ENCODE results near the gene THOC7.

The THOC7 gene

DNA sequence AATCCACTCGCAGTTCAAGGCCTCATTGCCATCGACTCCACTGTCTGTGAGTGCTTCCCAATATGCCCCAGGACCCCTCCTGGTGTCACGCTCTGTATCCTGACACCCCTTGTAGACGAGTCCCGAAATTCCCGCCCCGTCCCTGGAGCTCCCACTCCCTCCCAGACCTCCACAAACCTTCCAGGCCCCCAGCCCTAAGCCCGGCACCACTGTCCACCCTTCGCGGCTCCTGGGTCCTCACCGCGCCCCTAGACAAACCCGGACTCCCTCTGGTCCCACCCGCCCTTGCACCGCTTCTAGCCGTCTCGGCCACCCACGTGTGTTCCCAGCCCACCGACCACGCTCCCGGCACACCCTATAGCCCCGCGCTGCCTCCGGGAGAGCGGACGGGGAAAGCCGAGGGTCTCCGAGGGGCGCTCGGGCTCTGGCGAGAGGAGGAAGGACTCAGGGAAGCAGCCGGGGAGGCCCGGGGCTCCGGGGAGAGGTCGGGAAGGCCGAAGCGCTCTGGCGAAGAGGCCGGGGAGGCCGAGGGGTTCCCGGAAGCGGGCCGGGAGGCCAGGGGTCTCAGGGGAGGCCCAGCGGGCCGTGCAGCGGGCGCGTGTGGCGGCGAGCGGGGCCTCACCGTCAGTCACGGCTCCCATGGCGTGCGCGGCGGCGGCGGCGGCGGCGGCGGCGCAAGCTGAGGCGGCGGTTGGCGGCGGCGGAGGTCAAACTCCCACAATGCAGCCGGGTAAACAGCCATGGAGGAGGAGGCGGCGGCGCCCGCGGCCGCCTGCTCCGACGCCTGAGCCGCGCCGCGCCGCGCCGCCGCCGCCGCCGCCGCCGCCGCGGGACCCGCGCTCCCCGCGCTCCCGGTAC is at the start of gene THOC7, which contains the start of gene ATXN7:
THOC7 (minus strand) TSS at position 656 of the 858 bp plus-strand sequence; CDS start at position 641, 15 bp downstream.
ATXN7 (plus strand) TSS at position 718 of the 858 bp plus-strand sequence. CDS start 48,732 bp downstream, outside the sequence.
- Mint-ChIP-seq H3K36me3 (ENCODE audit: low read depth) (peaks cover 27% of the 10 kb centered on the region), H3K4me3 (peak within 1 kb of the TSS; percentile 94), H3K4me1 (ENCODE audit: low read depth) (peaks cover 54% of the 10 kb centered on the region), H3K27me3 (no peaks in the 10 kb centered on the region), H3K9me3 (no peaks in the 10 kb centered on the region), H3K27ac (peak within 1 kb of the TSS; percentile 95)
- intact Hi-C loops (cut with micrococcal nuclease) = loop anchor here (1.0 to 5.0 kb wide), 3 partner anchors 49 to 160 kb away; partner anchors contain the start of genes PSMD6 and SCAANT1

GRCh38 chr3:63912768-63913588 is 49.4 kb upstream of the THOC7 start:
- peaks cover 47% of the 10 kb centered on the region for H3K36me3 Mint-ChIP-seq (ENCODE audit: low read depth)
- no peaks in the 10 kb centered on the region for H3K27me3 Mint-ChIP-seq
- H3K27ac Mint-ChIP-seq = peak overlapping the region; percentile 81
- no peaks in the 10 kb centered on the region for H3K9me3 Mint-ChIP-seq
- H3K4me1 Mint-ChIP-seq (ENCODE audit: low read depth) = peaks cover 58% of the 10 kb centered on the region
- H3K4me3 Mint-ChIP-seq = peak overlapping the region; percentile 91
- intact Hi-C loops (cut with micrococcal nuclease) = loop anchor here (1.0 kb wide), 2 partner anchors 9 to 49 kb away; no protein-coding TSS in a partner anchor

DNA sequence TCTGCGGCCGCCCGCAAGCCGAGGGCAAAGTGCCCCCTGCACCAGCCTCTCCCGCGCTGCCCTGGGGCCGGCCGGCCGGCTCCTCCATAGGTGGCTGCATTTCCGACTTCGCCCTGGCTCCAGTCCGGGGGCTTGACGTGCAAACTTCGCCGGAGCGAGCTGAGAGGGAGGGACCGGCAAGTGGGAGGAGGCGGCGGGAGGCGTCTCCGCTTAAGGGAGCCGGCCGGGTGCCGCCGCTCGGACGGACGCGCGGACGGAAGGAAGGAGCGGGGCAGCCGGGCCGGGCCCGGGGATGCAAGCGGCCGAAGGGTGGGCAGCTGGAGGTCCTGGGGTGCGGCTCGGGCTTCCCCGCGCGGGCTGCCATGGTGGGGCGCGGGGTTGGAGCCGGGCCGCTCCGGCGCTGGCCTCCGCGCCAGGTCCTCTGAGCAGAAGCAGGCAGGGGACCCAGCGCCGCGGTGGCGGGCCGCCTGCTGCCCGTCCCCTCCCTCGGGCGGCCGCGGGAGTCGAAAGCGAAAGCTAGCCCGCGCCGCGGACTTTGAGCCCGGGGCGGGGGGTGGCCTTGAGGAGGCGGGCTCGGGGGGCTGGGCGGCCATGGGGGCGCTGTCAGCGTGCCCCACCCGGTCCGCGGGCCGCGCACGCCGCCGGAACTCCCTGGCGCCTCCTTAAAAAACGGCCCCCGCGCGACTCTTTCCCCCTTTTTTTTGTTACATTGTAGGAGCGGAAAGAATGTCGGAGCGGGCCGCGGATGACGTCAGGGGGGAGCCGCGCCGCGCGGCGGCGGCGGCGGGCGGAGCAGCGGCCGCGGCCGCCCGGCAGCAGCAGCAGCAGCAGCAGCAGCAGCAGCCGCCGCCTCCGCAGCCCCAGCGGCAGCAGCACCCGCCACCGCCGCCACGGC is 48.5 kb upstream of the THOC7 start, which contains the start of gene SCAANT1:
SCAANT1 (minus strand) TSS at position 511 of the 895 bp plus-strand sequence.
- Mint-ChIP-seq H3K4me1 (ENCODE audit: low read depth) (peaks cover 51% of the 10 kb centered on the region), H3K27me3 (no peaks in the 10 kb centered on the region)

GRCh38 chr3:63911509-63911872 is 47.9 kb upstream of the THOC7 start:
- Mint-ChIP-seq H3K4me1 (ENCODE audit: low read depth) (peaks cover 53% of the 10 kb centered on the region), H3K27me3 (no peaks in the 10 kb centered on the region), H3K36me3 (ENCODE audit: low read depth) (peaks cover 44% of the 10 kb centered on the region), H3K4me3 (peak overlapping the region; percentile 91), H3K27ac (peak overlapping the region; percentile 81), H3K9me3 (no peaks in the 10 kb centered on the region)
- intact Hi-C loops (cut with micrococcal nuclease) = loop anchor here (2.0 kb wide), 1 partner anchor 15 kb away; no protein-coding TSS in a partner anchor

More for the DNA sequence above, 48.5 kb upstream of the THOC7 start, which contains the start of gene SCAANT1:
- peaks cover 44% of the 10 kb centered on the region for H3K36me3 Mint-ChIP-seq (ENCODE audit: low read depth)
- no peaks in the 10 kb centered on the region for H3K9me3 Mint-ChIP-seq
- intact Hi-C loops (cut with micrococcal nuclease) = loop anchor here (1.0 to 2.0 kb wide), 3 partner anchors 10 to 48 kb away; no protein-coding TSS in a partner anchor
- peak within 1 kb of the TSS; percentile 91 for H3K4me3 Mint-ChIP-seq
- peak within 1 kb of the TSS; percentile 81 for H3K27ac Mint-ChIP-seq

DNA sequence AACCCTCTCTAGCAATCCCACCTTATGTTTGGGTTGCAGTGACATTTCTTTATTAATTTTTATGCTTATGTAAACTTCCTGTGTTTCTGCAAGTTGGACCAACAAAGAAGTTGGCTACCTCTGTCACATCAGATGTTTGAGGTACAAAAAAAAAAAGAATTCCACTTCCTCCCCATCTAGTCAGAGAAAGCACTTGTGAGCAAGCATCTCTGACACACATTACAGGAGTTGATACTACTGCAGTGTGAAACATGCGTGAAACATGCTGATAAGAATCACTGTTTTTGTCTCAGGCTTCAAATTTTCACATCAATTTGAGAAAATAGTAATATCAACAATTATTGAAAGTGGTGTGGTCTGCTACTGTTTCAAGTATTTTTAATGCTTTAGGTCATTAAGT is 47.3 kb upstream of the THOC7 start:
- intact Hi-C loops (cut with micrococcal nuclease) = loop anchor here (2.0 kb wide), 1 partner anchor 16 kb away; no protein-coding TSS in a partner anchor
- Mint-ChIP-seq H3K27ac (no peak overlapping the region), H3K4me1 (ENCODE audit: low read depth) (peaks cover 52% of the 10 kb centered on the region), H3K36me3 (ENCODE audit: low read depth) (peaks cover 44% of the 10 kb centered on the region), H3K9me3 (no peaks in the 10 kb centered on the region), H3K4me3 (peak overlapping the region; percentile 91), H3K27me3 (no peaks in the 10 kb centered on the region)

DNA sequence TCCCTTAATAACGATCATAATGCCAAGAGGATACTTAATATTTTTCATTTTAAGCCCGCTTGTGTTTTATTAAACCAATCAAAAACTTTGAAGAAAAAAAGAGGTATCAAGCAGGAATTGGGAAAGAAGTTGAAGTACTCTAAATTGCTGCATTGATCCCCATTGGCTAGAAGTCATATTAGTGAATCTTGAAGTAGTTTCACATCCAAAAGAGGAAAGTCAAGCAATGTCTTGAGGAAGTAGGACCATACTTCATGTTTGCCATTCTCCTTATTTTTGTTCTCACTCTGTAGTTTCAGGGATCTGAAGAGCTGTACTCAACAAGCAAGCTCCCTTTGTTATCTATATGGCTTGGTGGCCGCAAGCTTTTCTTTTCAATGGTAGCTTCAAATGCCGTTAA is 46.4 kb upstream of the THOC7 start:
- peaks cover 52% of the 10 kb centered on the region for H3K4me1 Mint-ChIP-seq (ENCODE audit: low read depth)
- H3K4me3 Mint-ChIP-seq = no peak overlapping the region
- H3K36me3 Mint-ChIP-seq (ENCODE audit: low read depth) = peaks cover 45% of the 10 kb centered on the region
- intact Hi-C loops (cut with micrococcal nuclease) = loop anchor here (2.0 kb wide), 1 partner anchor 17 kb away; no protein-coding TSS in a partner anchor
- no peaks in the 10 kb centered on the region for H3K9me3 Mint-ChIP-seq
- no peak overlapping the region for H3K27ac Mint-ChIP-seq
- no peaks in the 10 kb centered on the region for H3K27me3 Mint-ChIP-seq

DNA sequence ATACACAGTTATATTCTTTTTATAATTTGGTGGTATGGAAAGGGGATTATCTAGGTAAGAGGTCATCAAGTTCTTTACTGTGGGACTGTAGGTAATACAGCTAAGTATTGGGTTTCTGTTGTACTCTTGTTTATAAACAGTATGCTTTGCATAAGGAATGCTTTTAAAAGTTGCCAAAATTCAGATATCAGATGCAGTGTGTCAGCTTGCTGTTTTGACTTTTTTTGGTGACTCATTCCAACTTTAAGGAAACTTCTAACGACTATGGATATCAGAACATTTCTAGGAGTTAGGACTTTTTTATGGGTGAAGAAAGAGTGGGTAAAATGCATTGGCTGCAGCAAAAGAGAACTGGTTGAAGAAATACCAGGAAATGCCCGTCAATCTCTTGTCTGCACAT is 45.8 kb upstream of the THOC7 start:
- Mint-ChIP-seq H3K27ac (no peak overlapping the region), H3K4me1 (ENCODE audit: low read depth) (peaks cover 48% of the 10 kb centered on the region), H3K4me3 (no peak overlapping the region), H3K9me3 (no peaks in the 10 kb centered on the region), H3K36me3 (ENCODE audit: low read depth) (peaks cover 44% of the 10 kb centered on the region), H3K27me3 (no peaks in the 10 kb centered on the region)
- intact Hi-C loops (cut with micrococcal nuclease) = no loop called here

GRCh38 chr3:63908776-63909175 is 45.2 kb upstream of the THOC7 start:
- Mint-ChIP-seq H3K4me1 (ENCODE audit: low read depth) (peaks cover 41% of the 10 kb centered on the region), H3K4me3 (no peak overlapping the region), H3K36me3 (ENCODE audit: low read depth) (peaks cover 45% of the 10 kb centered on the region), H3K27me3 (no peaks in the 10 kb centered on the region), H3K9me3 (no peaks in the 10 kb centered on the region), H3K27ac (no peak overlapping the region)
- intact Hi-C loops (cut with micrococcal nuclease) = no loop called here

- Mint-ChIP-seq H3K27me3 (no peaks in the 10 kb centered on the region), H3K36me3 (ENCODE audit: low read depth) (peaks cover 45% of the 10 kb centered on the region), H3K4me1 (ENCODE audit: low read depth) (peaks cover 36% of the 10 kb centered on the region), H3K4me3 (no peak overlapping the region), H3K27ac (no peak overlapping the region), H3K9me3 (no peaks in the 10 kb centered on the region)
- intact Hi-C loops (cut with micrococcal nuclease) = no loop called here
Observed at GRCh38 chr3:63908081-63908736, 44.6 kb upstream of the THOC7 start.

DNA sequence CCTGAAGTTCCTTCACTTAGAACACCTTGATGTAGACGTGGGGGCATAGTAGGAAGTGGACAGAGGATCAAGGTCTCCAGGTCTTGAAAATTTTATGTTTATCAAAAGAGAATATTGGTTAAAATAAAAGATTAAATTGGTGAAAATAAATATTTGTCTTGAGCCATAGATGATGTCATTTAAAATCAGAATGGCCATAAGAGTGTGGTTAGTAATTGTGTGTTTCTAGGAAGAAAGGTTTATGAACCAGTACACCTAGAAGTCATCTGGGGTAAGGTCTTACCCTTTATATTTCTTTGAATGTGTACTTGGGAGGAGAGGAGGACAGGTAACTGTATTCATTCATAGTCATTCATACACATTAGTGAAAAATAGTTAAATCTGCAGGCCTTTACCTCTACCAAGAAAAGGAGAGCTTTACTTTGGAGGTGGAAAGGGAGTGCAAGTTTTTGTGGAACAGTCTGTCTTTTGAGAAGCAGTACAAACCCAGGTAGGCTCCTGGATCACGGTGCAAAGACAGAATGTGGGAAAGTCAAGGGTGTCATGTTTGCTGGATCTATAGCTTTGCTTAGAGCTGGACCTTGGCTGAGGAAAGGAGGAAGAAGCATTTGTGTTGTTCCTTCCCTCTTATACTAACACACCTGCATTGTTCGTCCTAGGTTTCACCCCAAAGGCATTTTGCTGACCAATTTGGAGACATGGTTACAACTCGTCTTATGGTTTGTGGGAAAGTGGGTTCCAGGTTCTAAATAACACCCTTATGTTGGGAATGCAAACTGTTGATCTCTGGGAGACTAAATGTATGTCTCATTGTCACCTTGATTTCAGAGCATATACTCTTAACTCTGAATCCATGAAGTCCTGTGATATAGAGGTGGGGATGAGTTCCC is 42.4 kb upstream of the THOC7 start:
- intact Hi-C loops (cut with micrococcal nuclease) = no loop called here
- Mint-ChIP-seq H3K36me3 (ENCODE audit: low read depth) (peaks cover 52% of the 10 kb centered on the region), H3K4me1 (ENCODE audit: low read depth) (peaks cover 38% of the 10 kb centered on the region), H3K27ac (no peak overlapping the region), H3K9me3 (no peaks in the 10 kb centered on the region), H3K4me3 (no peak overlapping the region), H3K27me3 (no peaks in the 10 kb centered on the region)

DNA sequence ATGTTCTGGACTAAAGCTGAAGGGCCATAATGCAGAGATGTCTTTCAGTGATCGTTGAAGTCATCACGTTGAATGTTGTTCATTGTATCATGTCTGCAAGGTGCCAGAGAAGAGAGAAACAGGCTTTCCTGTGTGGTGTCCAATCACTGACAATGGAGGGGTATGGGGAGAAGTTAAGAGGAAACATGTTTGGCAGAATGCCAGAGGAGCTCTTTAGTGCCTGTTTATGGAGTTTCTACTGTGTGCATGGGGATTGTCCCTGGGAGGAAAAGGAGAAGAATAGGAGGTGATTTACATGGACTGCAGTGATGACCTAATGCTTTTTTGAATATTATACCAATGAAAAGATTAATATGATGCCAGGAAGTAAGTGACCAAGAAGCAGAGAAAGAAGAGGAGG is 36.9 kb upstream of the THOC7 start:
- peaks cover 63% of the 10 kb centered on the region for H3K36me3 Mint-ChIP-seq (ENCODE audit: low read depth)
- no peaks in the 10 kb centered on the region for H3K9me3 Mint-ChIP-seq
- H3K27ac Mint-ChIP-seq = peak overlapping the region; percentile 14
- no peaks in the 10 kb centered on the region for H3K27me3 Mint-ChIP-seq
- no peak overlapping the region for H3K4me3 Mint-ChIP-seq
- intact Hi-C loops (cut with micrococcal nuclease) = no loop called here
- H3K4me1 Mint-ChIP-seq (ENCODE audit: low read depth) = peaks cover 31% of the 10 kb centered on the region

- peaks cover 58% of the 10 kb centered on the region for H3K36me3 Mint-ChIP-seq (ENCODE audit: low read depth)
- H3K27me3 Mint-ChIP-seq = no peaks in the 10 kb centered on the region
- peaks cover 33% of the 10 kb centered on the region for H3K4me1 Mint-ChIP-seq (ENCODE audit: low read depth)
- no peaks in the 10 kb centered on the region for H3K9me3 Mint-ChIP-seq
- H3K4me3 Mint-ChIP-seq = no peak overlapping the region
- intact Hi-C loops (cut with micrococcal nuclease) = no loop called here
- peak overlapping the region; percentile 14 for H3K27ac Mint-ChIP-seq
Observed at GRCh38 chr3:63900010-63900409, 36.4 kb upstream of the THOC7 start.
